ENCODE results near the gene NME8. TPM values are rescaled to one million over a fixed set of nuclear protein-coding genes. Genes with fewer than 3 reads are reported as not detected.

Gene NME8
- total RNA-seq, 1 donor, result 0.27 TPM

GRCh38 chr7:37930226-37930948, 82.0 kb downstream of the NME8 start:
- no peak for DNase-seq (ENCODE audit: low read depth in 2 of 3, low spot score in 2 of 3)

- DNase-seq (ENCODE audit: low read depth in 2 of 3, low spot score in 2 of 3), result no peak
Measured at GRCh38 chr7:37932543-37932942, 84.1 kb downstream of the NME8 start.

- no peak for DNase-seq (ENCODE audit: low read depth in 2 of 3, low spot score in 2 of 3)
Measured at GRCh38 chr7:37933018-37933566, 84.7 kb downstream of the NME8 start.

- no peak for DNase-seq (ENCODE audit: low read depth in 2 of 3, low spot score in 2 of 3)
Measured at GRCh38 chr7:37942934-37943610, 94.7 kb downstream of the NME8 start.

- no peak for DNase-seq (ENCODE audit: low read depth in 2 of 3, low spot score in 2 of 3)
Measured at GRCh38 chr7:37943905-37944736, 95.7 kb downstream of the NME8 start.

GRCh38 chr7:37944737-37945054, 96.3 kb downstream of the NME8 start:
- no peak for DNase-seq (ENCODE audit: low read depth in 2 of 3, low spot score in 2 of 3)

- no peak for DNase-seq (ENCODE audit: low read depth in 2 of 3, low spot score in 2 of 3)
Measured at GRCh38 chr7:37945336-37945735, 96.9 kb downstream of the NME8 start.

GRCh38 chr7:37947138-37947940, 98.9 kb downstream of the NME8 start:
- DNase-seq (ENCODE audit: low read depth in 2 of 3, low spot score in 2 of 3), result no peak

- DNase-seq (ENCODE audit: low read depth in 2 of 3, low spot score in 2 of 3), result no peak
Measured at GRCh38 chr7:37947941-37948210, 99.5 kb downstream of the NME8 start.

Other genes with a start within 250 kb of the NME8 start
- gene GPR141, start 164.8 kb upstream of the NME8 start, total RNA-seq, result 33.9 TPM
- gene SFRP4, start 68.2 kb downstream of the NME8 start, total RNA-seq, result 0.27 TPM
- 40.1 TPM for gene EPDR1, start 72.0 kb downstream of the NME8 start, total RNA-seq